ENCODE measurements around the gene MTHFD2L. TPM values are rescaled to one million over a fixed set of nuclear protein-coding genes. Genes with fewer than 3 reads are reported as not detected.

Gene MTHFD2L
- total and polyA plus RNA-seq, 10 donors, result 7.8 to 19.7 (median 13.3) TPM

DNA sequence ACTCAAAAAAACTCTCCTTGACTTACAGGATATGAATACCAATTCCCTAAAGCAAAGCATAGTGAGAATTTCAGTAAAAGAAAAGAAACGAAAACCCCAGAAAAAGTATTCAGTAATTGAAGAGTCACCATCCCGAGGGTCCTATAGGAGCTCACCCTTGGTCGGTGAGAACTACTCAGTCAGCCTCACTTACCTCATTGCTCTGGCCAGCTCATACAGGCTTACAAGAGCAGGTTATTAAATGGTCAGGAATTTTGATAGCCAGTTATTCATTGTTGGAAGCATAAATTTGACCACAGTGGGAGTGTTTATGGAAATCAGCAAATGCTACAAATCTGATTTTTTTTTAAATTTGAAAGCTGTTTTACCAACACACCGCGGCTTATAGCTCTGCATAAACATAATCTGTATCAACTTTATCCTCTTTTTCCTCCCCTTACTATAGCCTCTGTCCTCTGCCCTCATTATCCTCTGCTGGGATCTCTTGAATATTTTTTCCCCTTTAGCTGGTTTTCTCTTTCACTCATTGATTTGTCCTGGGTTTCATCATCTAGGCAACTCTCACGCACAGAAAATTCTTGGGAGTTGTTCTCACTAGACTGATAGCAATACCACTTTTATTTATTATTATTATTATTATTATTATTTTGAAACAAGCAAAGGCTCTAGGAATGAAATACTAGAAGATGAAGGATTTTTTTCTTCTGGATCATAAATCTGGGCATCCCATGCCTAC is 47.9 kb upstream of the MTHFD2L start:
- WGBS, 5 donors, result 78 to 93% (median 84%) methylated on average over 6 of the region's 6 CpGs
- TF ChIP-seq POLR2AphosphoS5 (IDR thresholded peaks at IDR 0.05), result no peak
- TF ChIP-seq POLR2A (IDR thresholded peaks at IDR 0.05), result no peak
- TF ChIP-seq, protein P1, sequence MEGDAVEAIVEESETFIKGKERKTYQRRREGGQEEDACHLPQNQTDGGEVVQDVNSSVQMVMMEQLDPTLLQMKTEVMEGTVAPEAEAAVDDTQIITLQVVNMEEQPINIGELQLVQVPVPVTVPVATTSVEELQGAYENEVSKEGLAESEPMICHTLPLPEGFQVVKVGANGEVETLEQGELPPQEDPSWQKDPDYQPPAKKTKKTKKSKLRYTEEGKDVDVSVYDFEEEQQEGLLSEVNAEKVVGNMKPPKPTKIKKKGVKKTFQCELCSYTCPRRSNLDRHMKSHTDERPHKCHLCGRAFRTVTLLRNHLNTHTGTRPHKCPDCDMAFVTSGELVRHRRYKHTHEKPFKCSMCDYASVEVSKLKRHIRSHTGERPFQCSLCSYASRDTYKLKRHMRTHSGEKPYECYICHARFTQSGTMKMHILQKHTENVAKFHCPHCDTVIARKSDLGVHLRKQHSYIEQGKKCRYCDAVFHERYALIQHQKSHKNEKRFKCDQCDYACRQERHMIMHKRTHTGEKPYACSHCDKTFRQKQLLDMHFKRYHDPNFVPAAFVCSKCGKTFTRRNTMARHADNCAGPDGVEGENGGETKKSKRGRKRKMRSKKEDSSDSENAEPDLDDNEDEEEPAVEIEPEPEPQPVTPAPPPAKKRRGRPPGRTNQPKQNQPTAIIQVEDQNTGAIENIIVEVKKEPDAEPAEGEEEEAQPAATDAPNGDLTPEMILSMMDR (IDR thresholded peaks at IDR 0.05 in 8 of 11, conservative IDR thresholded peaks at IDR 0.05 in 3 of 11), result no peak
- intact Hi-C loops (cut with DNase I; ENCODE audit: low total_unique reads), result no loop called here

DNA sequence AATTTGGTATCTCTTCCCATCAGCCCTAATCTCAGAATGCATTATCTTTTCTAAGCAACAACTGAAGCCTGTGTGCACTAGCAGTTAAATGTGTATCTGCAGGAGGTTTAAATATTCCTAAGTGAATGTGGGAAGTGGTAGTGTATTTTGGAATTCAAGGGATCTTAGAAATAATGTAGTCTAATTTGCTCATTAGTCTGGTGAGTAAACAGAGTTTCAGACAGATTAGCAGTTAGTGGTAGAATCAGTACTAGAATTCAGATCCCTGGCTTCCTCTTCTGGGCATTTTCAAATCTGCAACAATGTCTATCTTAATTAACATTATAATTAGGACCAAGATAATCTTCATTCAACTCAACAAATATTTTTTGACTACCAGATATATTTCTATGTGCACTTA is 47.2 kb upstream of the MTHFD2L start:
- no peaks in the 10 kb centered on the region for H3K9me3 ChIP-seq
- no peaks in the 10 kb centered on the region for H3K27me3 ChIP-seq (replicated peaks in 1 of 7)
- no peak overlapping the region for H3K4me3 ChIP-seq
- H3K36me3 ChIP-seq, result no peaks in the 10 kb centered on the region
- no peak for DNase-seq
- intact Hi-C loops (cut with DNase I; ENCODE audit: low total_unique reads), result no loop called here
- H3K27ac ChIP-seq, result peak overlapping the region in 1 of 8 donors; percentile 22
- H3K4me1 ChIP-seq, result peaks cover 0 to 21% (median 9%) of the 10 kb centered on the region in 6 donors
- TF ChIP-seq POLR2AphosphoS5 (IDR thresholded peaks at IDR 0.05) (no peak), POLR2A (IDR thresholded peaks at IDR 0.05) (no peak)
- TF ChIP-seq, protein P1 (IDR thresholded peaks at IDR 0.05 in 8 of 11, conservative IDR thresholded peaks at IDR 0.05 in 3 of 11), result no peak

More for the DNA sequence above, 47.9 kb upstream of the MTHFD2L start:
- H3K36me3 ChIP-seq, result no peaks in the 10 kb centered on the region
- no peaks in the 10 kb centered on the region for H3K9me3 ChIP-seq
- H3K27me3 ChIP-seq (replicated peaks in 1 of 7), result no peaks in the 10 kb centered on the region
- peaks cover 0 to 21% (median 9%) of the 10 kb centered on the region in 6 donors for H3K4me1 ChIP-seq
- peak overlapping the region in 7 of 8 donors; percentile 10 to 64 (median 36) for H3K27ac ChIP-seq
- DNase-seq, result no peak
- H3K4me3 ChIP-seq, result no peak overlapping the region

- WGBS, 5 donors, result 76 to 89% (median 80%) methylated on average over 5 of the region's 5 CpGs
- H3K4me3 ChIP-seq, result no peak overlapping the region
- H3K36me3 ChIP-seq, result no peaks in the 10 kb centered on the region
- H3K27ac ChIP-seq, result peak overlapping the region in 1 of 8 donors; percentile 22
- TF ChIP-seq, protein P1 (IDR thresholded peaks at IDR 0.05 in 8 of 11, conservative IDR thresholded peaks at IDR 0.05 in 3 of 11), result no peak
- no peak for TF ChIP-seq POLR2A (IDR thresholded peaks at IDR 0.05)
- TF ChIP-seq POLR2AphosphoS5 (IDR thresholded peaks at IDR 0.05), result no peak
- H3K9me3 ChIP-seq, result no peaks in the 10 kb centered on the region
- intact Hi-C loops (cut with DNase I; ENCODE audit: low total_unique reads), result no loop called here
- no peak for DNase-seq
- no peaks in the 10 kb centered on the region for H3K27me3 ChIP-seq (replicated peaks in 1 of 7)
- H3K4me1 ChIP-seq, result peaks cover 0 to 21% (median 9%) of the 10 kb centered on the region in 6 donors
These were observed 46.5 kb upstream of the MTHFD2L start for GRCh38 chr4:74111306-74111975.

GRCh38 chr4:74111990-74112389 is 45.9 kb upstream of the MTHFD2L start:
- no peaks in the 10 kb centered on the region for H3K36me3 ChIP-seq
- TF ChIP-seq, protein P1 (IDR thresholded peaks at IDR 0.05 in 8 of 11, conservative IDR thresholded peaks at IDR 0.05 in 3 of 11), result no peak
- TF ChIP-seq POLR2A (IDR thresholded peaks at IDR 0.05), result no peak
- TF ChIP-seq POLR2AphosphoS5 (IDR thresholded peaks at IDR 0.05), result no peak
- no peak overlapping the region for H3K4me3 ChIP-seq
- 89 to 97% (median 92%) methylated on average over 5 of the region's 5 CpGs for WGBS, 5 donors
- peak overlapping the region in 1 of 8 donors; percentile 22 for H3K27ac ChIP-seq
- intact Hi-C loops (cut with DNase I; ENCODE audit: low total_unique reads), result no loop called here
- no peak for DNase-seq
- no peaks in the 10 kb centered on the region for H3K27me3 ChIP-seq (replicated peaks in 1 of 7)
- no peaks in the 10 kb centered on the region for H3K9me3 ChIP-seq
- H3K4me1 ChIP-seq, result peaks cover 0 to 25% (median 11%) of the 10 kb centered on the region in 6 donors

All from spleen (tissue), 11 donors.